Stimulated activated CD4-positive, alpha-beta T cell treated with anti-CD3 and anti-CD28 coated beads, Interleukin-1b, Interleukin-23, amount 100 ng/mL, for 1 hour (primary cell): Measurements from ENCODE around the gene GRXCR2.

Source experiments
- DNase-seq, 2 donors: peaks; one replicate each; pipeline ENCODE4 v3.0.0-alpha.2; 2020; ENCODE audit warnings: low read depth in 2 of 2

Gene GRXCR2

DNA sequence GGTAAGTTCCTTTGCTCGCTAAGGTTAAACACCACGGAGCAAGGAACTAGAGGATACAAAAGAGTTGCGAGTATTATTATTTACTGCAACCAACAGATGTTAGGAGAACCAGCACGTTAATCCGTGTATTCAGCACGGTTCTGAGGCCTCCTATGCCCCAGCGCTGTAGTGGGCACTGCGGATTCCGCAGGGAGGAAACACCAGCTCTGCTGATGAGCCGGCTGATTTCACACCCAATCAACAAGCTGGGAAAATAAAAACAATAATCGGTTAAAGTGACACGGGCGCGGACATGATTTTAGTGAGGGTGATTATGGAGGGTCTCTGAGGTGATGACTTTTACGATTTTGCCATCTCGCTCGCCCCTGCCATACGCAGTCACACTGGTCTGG lies 37.0 kb downstream of the GRXCR2 start:
- no peak for DNase-seq

GRCh38 chr5:145834917-145835847 lies 37.6 kb downstream of the GRXCR2 start, which contains the start of gene PRELID2:
PRELID2 (minus strand) TSS chr5:145835342; CDS start chr5:145835251, 91 bp downstream.
- DNase-seq, result peak in 1 of 2 donors; percentile 15

DNA sequence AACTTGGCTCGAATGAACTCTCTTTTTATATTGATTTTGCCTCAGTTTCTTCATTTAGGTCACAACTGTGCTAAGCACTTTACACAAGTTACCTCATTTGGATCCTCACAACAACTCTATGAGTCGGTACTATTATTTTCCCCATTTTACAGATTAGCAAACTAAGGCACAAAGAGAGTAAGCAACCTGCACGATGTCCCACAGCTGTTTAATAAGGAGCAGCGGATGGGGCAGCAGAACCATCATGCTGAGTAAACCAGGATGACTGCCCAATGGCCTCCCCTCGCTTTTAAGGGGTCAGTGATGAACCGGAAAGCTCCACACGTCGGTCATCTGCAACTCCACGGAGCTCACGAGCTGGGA lies 38.3 kb downstream of the GRXCR2 start:
- DNase-seq, result no peak

- no peak for DNase-seq
Observed at GRCh38 chr5:145833631-145834200, 39.1 kb downstream of the GRXCR2 start.

DNA sequence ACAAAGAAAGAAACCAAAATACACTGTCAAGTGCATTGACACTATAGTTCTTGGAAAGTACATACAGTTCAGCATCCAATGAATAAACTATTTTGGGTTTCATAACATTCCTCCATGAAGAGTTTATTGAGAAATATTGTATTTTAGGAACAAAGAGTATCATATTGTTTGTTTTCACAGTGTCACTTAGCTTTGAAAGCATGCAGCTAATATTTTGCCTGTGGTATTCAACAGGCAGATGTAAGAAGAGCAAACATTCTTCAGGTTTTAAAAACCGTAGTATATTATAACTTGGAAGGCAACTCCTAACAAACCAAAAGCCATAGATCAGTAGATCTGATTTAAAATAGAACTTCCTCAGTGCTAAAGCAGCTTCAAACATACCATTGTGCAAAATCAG lies 42.2 kb downstream of the GRXCR2 start:
- no peak for DNase-seq

- DNase-seq, result no peak
Observed at GRCh38 chr5:145829708-145830361, 43.0 kb downstream of the GRXCR2 start.

DNA sequence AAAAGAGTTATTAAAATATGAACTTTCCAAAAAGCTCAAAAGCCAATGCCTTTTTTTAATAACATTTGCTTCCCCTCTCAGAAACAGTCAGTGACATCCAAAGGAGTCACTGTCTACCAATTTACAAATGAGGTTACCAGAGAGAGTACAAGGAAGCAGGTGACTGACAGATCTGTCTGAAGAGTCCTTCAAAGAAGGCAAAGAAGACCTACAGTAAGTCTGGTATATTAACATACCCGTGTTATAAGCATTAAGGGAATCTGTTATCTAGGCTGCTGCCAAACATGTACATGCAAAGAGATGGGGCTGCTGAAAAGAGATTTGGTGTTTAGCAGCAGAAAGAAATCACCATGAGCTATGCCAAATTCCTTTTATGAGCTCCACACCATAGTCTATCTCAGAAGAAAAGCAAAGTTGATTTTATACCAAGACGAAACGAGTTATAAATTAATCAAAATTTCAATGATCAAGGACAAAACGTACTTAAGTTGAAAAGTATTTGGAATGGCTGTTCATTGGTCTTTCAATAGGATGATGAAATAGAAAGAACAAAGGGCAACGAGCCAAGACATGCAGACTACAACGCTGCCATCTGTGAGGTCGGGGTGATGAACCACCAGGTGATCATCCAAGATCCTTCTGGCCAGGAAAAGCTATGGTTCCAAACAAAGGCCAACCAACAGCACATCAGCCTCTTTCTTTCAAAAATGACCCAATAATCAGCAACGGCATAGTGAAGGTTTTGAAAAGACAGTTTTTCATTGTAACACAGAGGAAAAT lies 45.7 kb downstream of the GRXCR2 start:
- no peak for DNase-seq

- no peak for DNase-seq
Observed at GRCh38 chr5:145825751-145826180, 47.0 kb downstream of the GRXCR2 start.

DNA sequence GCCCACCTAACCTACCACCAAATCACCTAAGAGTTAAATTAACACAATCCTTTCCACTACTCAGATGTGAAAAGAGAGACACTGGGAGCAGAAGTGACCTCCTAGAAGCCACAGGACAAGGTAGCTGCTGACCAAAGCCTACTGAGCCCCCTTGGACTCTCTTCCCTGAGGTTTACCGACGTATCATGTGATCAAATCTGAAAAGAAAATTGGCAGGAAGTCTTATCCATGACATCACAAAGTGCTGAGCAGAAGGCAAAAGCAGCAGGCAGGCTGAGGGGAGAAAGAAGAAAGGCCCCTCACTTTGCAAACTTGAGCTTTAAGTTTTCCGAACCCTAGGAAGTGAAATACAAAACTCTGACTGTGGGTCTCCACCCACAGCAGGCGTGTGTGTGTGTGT lies 48.8 kb downstream of the GRXCR2 start:
- DNase-seq, result no peak

DNA sequence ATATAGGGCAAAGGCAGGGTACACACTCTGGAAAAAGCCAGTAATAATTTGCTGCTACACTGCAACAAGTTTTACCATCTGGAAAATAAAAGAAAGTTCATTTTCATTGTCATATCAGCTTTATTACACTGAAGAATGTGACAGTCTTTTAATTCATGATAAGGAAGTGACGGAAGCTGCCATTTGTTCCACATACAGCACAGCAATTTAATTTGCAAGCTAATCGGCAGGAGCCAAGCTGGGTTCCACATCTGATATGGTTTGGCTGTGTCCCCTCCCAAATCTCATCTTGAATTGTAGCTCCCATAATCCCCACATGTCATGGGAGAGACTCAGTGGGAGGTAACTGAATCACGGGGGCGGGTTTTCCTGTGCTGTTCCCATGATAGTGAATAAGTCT lies 54.2 kb downstream of the GRXCR2 start:
- no peak for DNase-seq

DNA sequence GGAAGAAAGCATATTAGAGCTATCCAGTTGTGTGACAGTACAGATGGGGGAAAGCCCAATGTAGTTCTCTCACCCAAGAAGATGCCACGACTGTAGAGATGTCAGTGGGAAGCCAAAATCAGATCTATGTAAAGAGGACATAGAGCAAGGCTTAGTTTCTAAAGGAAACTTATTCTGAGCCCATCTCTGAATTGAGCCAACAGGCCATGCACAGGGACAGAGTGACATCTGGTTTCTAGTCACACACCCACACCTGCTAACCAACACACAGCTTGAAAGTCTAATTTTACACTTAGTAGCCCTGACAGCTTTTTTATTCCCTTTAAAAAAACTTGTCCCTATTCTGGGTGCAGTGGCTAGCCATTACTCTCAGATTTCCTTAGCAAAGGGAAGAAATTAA lies 59.9 kb downstream of the GRXCR2 start:
- DNase-seq, result no peak

- DNase-seq, result no peak
Observed at GRCh38 chr5:145811834-145812625, 60.8 kb downstream of the GRXCR2 start.
